H1 (cell line): ENCODE results near the gene AKR1B1.

Source experiments
- ATF2 ChIP-seq: IDR thresholded peaks from 2 replicates; pipeline ENCODE4 v1.6.1; 2012; ENCODE audit warnings: low read length, inconsistent platforms
- CBX8 ChIP-seq: fragments of 300-800, 300-1000 bp; sonication (generic); IDR thresholded peaks from 2 replicates; pipeline ENCODE4 v1.7.1; 2016; ENCODE audit warnings: low read depth, low read length, borderline replicate concordance
- EP300 ChIP-seq, 2 experiments: IDR thresholded peaks; 1 replicate in 1 of 2; 2 replicates in 1 of 2; pipeline ENCODE4 v1.6.1; 2011 to 2012; ENCODE audit warnings: low read depth in 2 of 2, low read length in 2 of 2, mild to moderate bottlenecking in 2 of 2, borderline replicate concordance in 1 of 2, inconsistent platforms in 1 of 2, moderate library complexity in 1 of 2
- EZH2 ChIP-seq: fragments of 200-600 bp; sonication (generic); IDR thresholded peaks from 2 replicates; pipeline ENCODE4 v1.7.1; 2012; ENCODE audit warnings: low read depth, mild to moderate bottlenecking, moderate library complexity, low read length, inconsistent platforms; ENCODE audit not compliant: severe bottlenecking
- FOSL1 ChIP-seq: IDR thresholded peaks from 2 replicates; pipeline ENCODE4 v1.6.1; 2011; ENCODE audit warnings: mild to moderate bottlenecking, low read depth, low read length, moderate library complexity; ENCODE audit not compliant: insufficient read depth
- POLR2A ChIP-seq, 2 experiments: IDR thresholded peaks; 1 replicate in 1 of 2; 2 replicates in 1 of 2; pipeline ENCODE4 v1.6.1; 2011; ENCODE audit warnings: low read depth in 2 of 2, low read length in 2 of 2, mild to moderate bottlenecking in 2 of 2; ENCODE audit errors: control extremely low read depth in 1 of 2
- SIN3A ChIP-seq, 2 experiments: IDR thresholded peaks in 1 of 2; conservative IDR thresholded peaks in 1 of 2; 2 replicates each; pipeline ENCODE4 v1.6.1; 2011 to 2012; ENCODE audit warnings: low read length in 2 of 2, improper control_type of control experiment in 1 of 2, low read depth in 1 of 2, mild to moderate bottlenecking in 1 of 2
- TF ChIP-seq, protein P1 (sequence below), 3 experiments: IDR thresholded peaks; 1 replicate in 2 of 3; 2 replicates in 1 of 3; pipeline versions ENCODE4 v1.5.1 to v1.6.1; 2011; ENCODE audit warnings: low read length in 3 of 3, mild to moderate bottlenecking in 3 of 3, inconsistent platforms in 2 of 3, low read depth in 1 of 3, moderate library complexity in 1 of 3; ENCODE audit not compliant: insufficient read depth in 1 of 3; ENCODE audit errors: control extremely low read depth in 1 of 3

GRCh38 chr7:134446923-134447322 is 12.0 kb downstream of the AKR1B1 start:
- TF ChIP-seq ATF2: no peak
- no peak for TF ChIP-seq SIN3A (conservative IDR thresholded peaks at IDR 0.05 in 1 of 2, IDR thresholded peaks at IDR 0.05 in 1 of 2; ENCODE audit: low read depth in 1 of 2, low read length in 2 of 2)
- no peak for TF ChIP-seq POLR2A (IDR thresholded peaks at IDR 0.05; ENCODE audit: control extremely low read depth in 1 of 2, low read depth in 2 of 2, low read length in 2 of 2)
- no peak for TF ChIP-seq EP300 (IDR thresholded peaks at IDR 0.05; ENCODE audit: borderline replicate concordance in 1 of 2, low read depth in 2 of 2, low read length in 2 of 2)
- TF ChIP-seq EZH2: no peak
- no peak for TF ChIP-seq FOSL1
- TF ChIP-seq CBX8: no peak
- TF ChIP-seq, protein P1, sequence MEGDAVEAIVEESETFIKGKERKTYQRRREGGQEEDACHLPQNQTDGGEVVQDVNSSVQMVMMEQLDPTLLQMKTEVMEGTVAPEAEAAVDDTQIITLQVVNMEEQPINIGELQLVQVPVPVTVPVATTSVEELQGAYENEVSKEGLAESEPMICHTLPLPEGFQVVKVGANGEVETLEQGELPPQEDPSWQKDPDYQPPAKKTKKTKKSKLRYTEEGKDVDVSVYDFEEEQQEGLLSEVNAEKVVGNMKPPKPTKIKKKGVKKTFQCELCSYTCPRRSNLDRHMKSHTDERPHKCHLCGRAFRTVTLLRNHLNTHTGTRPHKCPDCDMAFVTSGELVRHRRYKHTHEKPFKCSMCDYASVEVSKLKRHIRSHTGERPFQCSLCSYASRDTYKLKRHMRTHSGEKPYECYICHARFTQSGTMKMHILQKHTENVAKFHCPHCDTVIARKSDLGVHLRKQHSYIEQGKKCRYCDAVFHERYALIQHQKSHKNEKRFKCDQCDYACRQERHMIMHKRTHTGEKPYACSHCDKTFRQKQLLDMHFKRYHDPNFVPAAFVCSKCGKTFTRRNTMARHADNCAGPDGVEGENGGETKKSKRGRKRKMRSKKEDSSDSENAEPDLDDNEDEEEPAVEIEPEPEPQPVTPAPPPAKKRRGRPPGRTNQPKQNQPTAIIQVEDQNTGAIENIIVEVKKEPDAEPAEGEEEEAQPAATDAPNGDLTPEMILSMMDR (IDR thresholded peaks at IDR 0.05; ENCODE audit: control extremely low read depth in 1 of 3, insufficient read depth in 1 of 3, low read depth in 1 of 3, low read length in 3 of 3): no peak
